Measurements from ENCODE around the gene IL1F10.
"Not testable (repeated sequence)": the region's sequence is repeated elsewhere in the genome, so short reads cannot be mapped to it uniquely, and the experiment has no call there.

IL1F10 gene

DNA sequence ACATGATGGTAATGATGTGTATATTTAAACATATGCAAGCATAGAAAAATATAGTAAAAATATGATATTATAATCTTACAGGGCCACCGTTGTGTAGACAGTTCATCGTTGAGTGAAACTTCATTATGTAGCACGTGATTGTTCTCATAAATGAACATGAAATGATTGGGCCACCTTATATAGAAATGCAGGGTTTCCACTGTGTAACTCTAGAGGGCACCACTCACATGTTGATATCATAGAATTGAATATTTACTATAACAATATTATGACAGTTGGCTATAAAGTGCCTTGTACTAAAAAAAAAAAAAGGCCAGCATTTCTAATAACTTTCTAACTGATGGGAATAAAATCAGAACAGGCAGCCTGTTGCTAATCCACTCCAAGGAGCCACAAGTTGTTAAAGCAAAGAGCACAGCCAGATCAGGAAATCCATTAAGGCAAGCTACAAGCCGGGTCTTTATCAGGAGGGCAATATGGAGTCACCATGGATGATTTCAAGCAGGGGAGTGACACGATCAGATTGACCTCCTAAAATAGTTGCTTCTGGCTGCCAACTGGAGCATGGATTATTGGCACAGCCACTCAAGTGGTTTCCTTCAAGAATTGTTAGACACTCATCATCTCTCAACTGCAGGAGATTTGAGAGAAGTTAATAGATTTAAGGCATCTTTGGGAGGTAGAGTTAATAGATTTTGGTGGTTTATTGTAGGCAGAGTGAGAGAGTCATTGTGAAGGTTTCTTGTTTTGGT lies 16.7 kb downstream of the IL1F10 start:
- no peak for DNase-seq

DNA sequence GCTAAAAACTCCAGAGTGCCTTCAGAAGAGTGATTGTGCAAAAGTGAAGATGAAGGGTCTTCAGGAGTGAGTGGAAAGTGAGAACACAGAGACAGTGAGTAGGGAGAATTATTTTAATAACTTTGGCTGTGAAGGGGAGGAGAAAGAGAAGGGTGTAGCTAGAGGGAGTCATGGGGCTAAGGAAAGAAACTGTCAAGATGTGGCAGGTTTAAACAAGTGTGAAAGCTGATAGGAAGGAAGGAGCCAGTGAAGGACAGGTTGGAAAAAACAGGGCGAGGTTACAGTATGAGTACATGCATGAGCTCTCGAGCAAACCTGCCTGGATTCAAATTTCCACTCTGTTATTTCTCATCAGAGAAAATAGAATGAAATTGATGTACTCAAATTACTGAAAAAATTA lies 17.8 kb downstream of the IL1F10 start:
- DNase-seq = no peak

DNA sequence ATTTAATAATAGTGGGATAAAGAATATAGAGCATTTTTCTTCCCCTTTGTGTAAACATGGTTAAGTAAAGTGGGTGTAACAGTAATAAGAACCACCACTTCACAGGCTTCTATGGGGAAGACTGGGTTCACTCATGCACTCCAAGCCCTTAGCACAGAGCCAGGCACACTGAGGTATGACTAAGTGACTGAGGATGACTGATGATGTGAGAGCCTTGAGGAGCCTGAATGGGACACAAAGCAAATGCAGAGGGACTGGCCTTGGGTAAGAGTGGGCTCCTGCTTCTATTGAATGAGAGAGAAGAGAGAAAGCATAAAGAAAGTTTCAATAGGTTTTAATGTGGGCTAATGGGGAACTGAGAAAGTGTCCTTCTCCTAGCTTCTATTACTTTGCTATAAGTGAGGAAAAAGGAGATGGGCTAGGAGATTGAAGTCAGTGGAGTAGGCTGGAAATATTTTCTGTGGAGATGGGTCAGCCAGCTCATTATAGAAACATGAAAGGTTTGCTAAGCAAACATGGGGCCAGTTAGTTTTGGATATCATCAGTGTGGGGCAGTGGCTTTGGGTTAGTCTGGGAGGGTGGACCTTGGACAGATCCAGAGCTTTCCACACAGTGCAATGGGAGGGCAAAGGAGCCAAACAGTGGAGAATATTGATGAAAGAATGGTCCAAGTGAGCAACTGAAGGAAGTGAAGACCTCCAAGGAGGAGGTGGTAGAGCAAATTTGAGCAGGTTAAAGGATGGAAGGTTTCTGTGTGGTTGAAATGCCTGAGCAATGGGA lies 20.6 kb downstream of the IL1F10 start:
- no peak for DNase-seq

DNA sequence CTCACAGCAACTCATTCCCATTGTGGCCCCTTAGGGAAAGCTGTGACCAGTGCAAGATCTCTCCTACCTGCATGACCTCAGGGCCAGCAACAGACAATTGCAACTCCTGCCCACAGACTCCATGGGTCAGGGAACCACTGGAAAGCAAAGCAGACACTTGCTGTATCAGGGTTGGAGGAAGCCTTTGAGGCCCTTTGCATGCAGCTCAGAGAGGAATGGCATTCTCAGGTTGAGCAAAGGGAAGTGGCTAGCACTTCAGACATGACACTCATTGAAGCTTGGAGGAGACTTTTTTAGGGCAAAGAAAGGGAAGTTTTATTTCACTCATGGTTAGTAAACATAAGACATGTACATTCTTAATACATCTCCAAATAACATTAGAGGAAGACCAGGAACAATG lies 22.1 kb downstream of the IL1F10 start:
- DNase-seq = no peak

DNA sequence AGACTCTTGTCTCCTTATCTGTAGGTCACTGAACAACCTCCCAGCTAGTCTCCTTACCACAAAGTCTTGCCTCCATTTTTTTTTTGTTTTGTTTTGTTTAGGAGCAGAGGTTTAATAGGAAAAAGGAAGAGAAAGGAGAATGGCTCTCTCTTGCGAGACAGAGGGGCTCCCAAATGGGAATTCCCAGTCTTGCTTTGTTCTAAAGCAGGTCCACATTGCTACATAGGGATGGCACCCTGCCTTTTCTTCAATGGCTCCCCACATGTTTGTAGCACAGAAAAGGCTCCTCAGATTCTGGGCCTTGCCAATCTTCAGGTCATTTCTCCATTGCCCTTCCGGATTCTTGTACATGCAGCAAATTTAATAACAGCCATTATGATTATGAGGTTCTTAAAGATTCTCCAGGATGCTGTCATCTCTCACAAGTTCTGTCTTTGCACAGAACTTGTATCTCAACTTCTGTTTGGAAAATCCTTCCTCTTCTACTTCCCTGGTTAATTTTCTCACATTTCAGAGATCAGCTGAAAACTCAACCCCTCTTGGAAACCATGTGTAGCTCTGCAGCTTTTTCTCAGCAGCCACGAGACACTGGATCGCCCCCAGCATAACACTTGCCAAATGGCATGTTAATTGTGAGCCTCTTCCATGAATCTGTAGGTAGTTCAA lies 23.6 kb downstream of the IL1F10 start:
- no peak for DNase-seq

DNA sequence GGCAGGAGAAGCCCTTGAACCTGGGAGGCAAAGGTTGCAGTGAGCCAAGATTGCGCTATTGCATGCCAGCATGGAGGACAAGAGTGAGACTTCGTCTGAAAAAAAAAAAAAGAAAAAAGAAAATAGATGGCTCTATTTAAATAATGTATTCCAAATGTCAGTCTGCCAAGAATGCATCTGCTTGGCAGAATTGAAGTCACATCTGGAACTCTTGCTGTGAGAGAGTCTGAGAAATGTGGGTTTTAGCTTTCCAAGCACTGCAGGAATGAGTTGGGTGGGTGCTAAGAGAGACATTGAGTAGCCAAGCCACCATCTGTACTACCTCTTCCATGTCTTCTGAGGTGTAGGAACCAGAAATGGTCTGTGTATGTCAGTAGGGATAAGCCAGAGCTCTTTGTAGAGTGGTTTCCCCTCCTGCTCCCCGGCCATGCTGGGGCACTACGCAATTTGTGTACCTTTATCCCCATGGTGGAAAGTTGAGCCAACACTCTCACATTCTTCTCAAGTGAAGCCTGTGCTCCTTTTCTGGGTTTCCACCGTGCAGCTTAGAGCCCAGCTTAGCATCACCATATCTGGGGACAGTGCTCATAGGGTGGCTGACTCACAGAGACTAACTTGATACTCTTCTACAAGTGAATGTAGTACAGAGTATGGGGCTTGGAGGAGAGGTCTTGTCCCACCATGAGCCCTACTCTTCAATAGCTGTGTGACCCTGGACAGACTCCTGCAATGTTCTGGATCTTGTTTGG lies 25.3 kb downstream of the IL1F10 start:
- no peak for DNase-seq

DNA sequence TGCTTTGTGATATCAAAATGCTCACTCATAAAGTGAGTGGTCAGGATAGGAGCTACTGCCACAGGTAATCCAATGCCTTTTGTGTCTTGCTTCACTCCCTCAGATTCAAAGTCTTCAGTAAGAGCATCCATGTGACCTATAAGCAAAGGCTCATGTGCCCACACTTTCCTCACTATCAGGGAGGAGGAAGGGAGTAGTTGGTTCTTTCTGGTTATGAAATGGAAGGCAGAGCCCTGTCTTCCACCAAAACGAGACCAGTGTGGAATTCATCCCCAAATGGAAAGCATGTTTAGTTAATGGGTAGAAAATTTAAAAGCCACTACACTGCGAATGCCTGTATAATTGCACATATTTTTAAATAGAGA lies 25.8 kb downstream of the IL1F10 start:
- no peak for DNase-seq

DNA sequence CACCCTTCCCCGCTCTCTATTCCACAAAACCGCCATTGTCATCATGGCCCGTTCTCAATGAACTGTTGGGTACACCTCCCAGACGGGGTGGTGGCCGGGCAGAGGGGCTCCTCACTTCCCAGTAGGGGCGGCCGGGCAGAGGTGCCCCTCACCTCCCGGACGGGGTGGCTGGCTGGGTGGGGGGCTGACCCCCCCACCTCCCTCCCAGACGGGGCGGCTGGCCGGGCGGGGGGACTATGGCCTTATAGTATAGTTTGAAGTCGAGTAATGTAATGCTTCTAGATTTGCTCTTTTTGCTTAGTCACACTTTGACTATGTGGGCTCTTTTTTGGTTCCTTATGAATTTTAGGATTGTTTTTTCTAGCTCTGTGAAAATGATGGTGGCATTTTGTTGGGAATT lies 28.5 kb downstream of the IL1F10 start:
- not testable (repeated sequence) for DNase-seq

DNA sequence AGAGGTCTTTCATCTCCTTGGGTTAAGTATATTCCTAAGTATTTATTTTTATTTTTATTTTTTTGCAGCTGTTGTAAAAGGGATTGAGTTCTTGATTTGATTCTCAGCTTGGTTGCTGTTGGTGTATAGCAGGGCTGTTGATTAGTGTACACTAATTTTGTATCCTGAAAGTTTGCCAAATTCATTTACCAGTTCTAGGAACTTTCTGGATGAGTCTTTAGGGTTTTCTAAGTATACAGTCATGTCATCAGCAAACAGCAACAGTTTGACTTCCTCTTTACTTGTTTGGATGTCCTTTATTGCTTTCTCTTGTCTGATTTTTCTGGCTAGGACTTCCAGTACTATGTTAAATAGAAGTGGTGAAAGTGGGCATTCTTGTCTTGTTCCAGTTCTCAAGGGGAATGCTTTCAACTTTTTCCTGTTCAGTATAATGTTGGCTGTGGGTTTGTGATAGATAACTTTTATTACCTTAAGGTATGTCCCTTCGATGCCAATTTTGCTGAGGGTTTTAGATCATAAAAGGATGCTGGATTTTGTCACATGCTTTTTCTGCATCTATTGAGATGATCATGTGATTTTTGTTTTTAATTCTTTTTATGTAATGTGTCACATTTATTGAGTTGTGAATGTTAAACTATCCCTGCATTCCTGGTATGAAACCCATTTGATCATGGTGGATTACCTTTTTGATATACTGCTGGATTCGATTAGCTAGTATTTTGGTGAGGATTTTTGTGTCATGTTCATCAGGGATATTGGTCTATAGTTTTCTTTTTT lies 29.3 kb downstream of the IL1F10 start:
- DNase-seq = not testable (repeated sequence)

DNA sequence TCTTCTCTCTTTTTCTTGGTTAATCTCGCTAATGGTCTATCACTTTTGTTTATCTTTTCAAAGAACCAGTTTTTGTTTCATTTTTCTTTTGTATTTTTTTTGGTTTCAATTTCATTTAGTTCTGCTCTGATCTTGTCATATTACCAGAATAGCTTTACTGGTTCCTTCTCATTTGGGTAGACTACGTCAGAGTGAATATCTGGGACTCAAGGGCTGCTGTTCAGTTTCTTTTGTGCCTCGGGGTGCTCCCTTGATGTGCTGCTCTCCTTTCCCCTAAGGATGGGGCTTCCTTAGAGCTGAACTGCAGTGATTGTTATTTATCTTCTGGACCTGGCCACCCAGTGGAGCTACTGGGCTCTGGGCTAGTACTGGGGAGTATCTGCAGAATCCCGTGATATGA lies 30.3 kb downstream of the IL1F10 start:
- DNase-seq = no peak

DNA sequence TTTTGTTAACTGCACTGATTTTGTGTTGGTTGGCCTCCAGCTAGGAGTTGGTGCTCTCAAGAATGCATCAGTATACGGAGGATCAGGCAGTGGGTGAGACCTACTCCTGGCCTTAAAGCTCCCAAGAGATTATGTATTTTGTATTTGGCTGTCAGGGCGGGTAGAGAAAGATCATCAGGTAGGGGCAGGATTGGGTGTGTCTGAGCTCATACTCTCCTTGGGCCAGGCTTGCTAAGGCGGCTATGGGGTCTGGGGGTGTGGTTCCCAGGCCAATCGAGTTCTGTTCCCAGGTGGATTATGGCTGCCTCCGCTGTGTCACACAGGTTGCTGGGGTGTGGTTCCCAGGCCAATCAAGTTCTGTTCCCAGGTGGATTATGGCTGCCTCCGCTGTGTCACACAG lies 30.8 kb downstream of the IL1F10 start:
- DNase-seq = no peak

DNA sequence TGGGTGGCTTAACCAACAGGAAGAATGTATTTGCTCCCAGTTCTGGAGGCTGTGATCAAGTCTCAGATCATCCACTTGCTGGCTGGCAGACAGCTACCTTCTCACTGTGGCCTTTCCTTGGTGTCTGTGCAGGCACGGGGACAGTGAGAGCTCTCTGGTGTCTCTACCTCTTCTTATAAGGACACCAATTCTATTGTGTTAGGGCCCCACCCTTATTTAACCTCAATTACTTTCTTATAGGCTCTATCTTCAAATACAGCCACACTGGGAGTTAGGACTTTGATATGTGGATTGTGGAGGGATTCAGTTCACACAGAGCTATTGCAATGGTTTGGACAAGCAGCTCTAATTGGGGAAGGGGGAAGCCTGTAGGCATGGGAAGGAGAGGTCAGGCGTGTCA lies 34.4 kb downstream of the IL1F10 start:
- DNase-seq = no peak

DNA sequence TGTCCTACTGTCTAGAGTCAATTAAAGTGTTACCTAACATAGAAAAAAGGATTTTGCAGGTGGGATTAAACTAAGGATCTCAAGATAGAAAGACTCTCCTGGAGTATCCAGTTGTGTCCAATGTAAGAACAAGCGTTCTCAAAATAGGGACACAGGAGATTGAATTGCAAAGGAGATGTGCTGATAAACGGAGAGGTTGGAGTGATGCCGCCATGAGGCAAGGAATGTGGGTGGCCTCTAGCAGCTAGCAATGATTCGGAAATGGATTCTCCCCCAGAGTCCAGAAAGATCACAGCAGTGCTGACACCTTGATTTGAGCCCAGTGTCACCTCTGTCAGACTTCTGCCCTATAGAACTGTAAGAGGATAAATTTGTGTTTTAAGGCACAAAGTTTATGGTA lies 35.5 kb downstream of the IL1F10 start:
- DNase-seq = no peak

DNA sequence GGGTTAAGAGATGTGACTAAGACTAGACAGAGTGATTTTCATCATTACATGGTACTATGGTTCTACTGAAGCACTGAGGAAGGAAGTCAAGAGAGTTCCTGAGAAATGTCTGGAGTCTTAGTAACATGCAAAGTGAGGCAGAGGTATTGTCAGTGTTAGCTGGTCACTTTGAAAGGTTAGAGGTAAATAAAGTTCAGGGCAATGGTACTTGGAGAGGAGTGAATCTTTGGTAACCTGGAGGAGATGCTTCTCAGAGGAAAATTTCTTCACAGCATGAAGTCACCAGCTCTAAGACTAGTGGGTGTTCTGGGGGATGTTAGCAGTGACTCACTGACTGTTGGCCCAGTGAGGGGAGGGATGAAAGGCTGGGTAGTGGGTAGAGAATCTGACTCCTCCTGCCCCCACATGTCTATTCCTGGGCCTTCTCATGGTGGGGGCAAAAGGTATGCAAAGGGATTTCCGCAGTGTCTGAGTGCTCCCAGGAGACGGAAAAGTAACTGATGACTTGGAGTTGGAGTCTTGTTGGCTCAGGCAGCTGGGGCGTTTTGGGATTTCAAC lies 36.4 kb downstream of the IL1F10 start:
- no peak for DNase-seq

DNA sequence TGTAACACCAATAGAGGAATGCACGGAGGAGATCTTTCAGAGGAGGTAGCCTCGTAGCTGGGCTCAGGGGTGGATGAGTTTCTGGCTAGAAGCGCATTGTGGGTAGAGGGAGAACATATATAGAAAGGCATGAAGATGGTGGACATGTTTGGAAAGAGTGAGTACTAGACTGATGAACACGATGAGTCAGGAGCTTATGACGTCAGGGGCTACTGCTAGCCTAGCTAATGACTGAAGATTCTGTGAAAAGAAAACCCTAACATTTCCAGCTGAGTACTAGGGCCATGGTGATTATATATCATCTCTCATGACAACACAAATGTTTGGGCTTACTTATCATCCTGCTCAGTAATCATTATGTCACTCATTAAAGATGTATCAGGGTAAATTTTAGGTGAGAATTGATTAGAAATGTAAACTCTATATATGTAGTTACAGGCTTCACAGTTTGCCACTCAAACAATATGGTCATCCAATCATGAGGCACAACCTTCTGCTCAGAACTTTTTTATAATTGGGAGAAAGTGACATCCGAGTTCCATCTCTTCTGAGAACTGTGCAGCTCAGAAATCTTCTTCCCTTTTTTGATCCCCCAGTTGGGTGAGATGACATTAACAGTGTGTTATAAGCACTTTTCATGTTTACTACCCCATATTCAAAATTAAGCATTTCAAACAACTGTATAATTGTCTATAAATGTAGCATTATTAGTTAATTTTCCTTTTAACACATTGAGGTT lies 37.4 kb downstream of the IL1F10 start:
- DNase-seq = no peak

DNA sequence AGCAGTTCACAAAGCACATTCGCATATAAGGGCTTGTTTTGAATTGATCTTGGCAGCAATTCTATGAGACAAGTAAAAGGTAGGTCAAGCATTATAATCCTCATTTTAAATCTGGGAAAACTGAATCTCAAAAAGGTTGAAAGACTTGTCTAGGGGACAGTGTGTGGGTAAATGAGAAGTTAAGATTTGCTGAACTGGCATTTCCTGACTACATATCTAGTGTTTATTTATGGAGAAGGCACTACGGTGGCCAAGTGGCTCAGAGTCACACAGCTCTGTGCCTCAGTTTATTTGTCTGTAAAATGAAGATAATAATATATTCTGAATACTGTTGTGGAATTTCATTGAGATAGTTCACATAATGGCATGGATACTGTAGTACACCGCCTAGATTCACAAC lies 43.4 kb downstream of the IL1F10 start:
- DNase-seq = no peak

DNA sequence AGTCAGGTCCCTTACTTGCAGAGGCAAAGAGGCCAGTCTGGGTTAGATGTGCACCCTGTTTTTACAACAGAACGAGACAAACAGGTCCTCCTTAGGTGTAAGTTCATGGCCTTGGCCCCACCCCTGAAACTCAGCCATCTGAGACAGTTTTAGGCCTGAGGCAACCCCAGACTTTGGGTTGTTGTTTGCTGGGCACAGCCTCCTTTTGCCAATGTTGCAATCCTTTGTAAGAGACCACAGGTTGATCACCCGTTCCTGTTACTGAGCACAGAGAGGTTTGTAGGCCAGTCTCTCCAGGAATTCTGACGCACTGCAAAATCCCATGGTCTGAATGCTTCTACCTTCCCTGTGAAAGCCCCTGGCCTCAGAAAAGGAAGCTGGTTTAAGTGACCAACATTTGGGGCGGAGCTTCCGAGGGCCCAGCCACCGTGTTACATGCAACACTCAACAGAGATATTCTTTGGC lies 44.1 kb downstream of the IL1F10 start:
- no peak for DNase-seq

DNA sequence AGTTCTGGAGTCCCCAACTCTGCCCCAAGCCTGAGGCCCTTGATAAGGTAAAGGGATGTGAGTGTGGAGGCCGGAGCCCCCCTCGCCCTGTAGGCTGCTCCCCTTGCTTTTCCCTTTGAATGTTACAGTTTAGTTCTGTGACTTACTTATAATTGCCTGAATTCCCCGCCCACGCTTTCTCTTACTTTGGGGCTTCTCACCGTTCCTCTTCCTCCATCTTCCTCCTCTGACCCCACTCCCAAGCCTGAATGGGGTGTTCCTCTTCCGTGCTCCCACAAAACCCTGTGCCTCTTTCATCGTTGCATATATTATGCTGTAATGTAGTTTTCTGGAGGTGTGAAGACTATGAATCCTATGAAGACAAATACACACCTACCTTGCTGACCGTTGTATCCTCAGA lies 44.7 kb downstream of the IL1F10 start:
- DNase-seq = no peak

DNA sequence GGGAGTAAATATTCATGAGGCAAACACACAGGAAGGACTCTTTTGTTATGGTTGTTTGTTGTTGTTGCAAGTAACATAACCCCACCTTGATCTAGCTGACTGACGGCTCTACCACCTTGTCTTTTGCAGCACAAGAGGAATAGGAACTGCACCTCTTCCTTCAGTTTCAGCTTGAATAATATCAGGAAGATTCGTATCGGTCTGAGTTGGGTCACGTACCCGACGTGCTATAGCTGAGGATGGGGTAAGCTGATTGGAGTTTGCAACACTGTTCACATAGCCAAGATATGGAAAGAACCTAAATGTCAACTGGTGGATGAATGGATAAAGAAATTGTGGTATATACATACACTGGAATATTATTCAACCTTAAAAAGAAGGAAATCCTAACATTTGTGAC lies 45.1 kb downstream of the IL1F10 start:
- DNase-seq = no peak

DNA sequence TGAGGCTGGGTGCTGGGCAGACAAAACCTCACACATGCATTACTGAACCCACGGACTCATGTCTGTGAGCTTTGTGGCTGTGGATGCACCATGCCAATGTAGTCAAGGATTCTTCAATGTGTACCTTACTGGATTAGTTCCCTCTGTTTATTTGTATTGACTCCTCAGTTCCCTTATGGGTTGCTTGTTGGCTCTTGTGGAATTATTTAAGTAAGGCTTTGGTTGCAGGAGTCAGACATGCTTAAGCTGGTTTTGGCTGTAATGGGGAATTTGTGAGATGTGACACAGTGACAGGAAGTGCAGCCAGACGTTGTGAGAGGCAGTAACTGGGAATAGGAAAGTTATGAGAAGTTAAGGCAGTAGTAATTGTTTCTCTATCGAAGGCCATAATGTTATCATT lies 46.0 kb downstream of the IL1F10 start:
- DNase-seq = no peak

DNA sequence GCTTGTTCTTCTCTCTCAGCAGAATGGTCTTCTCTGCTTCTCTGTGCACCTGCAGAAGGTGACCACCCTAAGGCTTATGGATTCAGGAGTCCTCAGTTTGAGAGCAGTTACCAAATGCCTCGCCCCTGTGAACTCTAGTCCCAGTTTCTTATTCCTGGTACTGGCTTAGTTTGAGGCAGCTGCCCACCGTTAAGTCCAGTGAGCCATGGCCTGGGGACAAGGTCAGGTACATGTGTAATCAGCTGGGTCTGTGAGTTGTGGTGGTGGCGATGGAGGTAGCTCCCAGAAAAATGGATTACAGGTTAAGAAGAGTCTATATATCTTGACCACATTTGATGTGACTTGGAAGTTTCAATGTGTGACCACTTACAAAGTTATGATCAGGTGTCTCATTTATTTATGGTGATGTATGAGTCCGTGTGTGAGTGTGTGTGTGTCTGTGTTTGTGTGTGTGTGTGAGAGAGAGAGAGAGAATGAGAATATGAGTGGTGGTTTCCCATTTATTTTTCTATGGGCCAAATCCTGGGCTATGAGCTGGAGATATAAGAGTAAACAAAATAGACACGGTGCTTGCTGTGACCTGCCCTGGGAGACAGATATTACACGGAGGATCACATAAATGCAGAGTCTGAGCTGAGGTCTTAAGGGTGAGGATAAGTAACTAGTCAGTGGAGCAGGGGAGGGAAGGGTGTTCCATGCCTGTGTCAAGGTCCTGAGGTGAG lies 46.6 kb downstream of the IL1F10 start:
- no peak for DNase-seq
